ENCODE results near the gene FHIT. TPM values are rescaled to one million over a fixed set of nuclear protein-coding genes. Genes with fewer than 3 reads are reported as not detected.

The FHIT gene
- total RNA-seq, 2 experiments from 2014 or later, result 7.6 to 7.9 TPM

- no peaks in the 10 kb centered on the region for H3K27me3 Mint-ChIP-seq
- DNase-seq (no peak), ATAC-seq (no peak)
- TF ChIP-seq CTCF (IDR thresholded peaks at IDR 0.05), result no peak
- ChIA-PET CTCF (no interaction called here), POLR2A (interaction anchor here (0.6 kb wide), 1 partner anchor 149 kb away, joined by 3 read pairs; no protein-coding TSS in a partner anchor)
- H3K27ac Mint-ChIP-seq, result no peak overlapping the region
- H3K4me3 Mint-ChIP-seq, result no peak overlapping the region
- peaks cover 3% of the 10 kb centered on the region for H3K36me3 Mint-ChIP-seq (ENCODE audit: low read depth)
- intact Hi-C loops (cut with micrococcal nuclease), result no loop called here
- H3K9me3 Mint-ChIP-seq, result no peaks in the 10 kb centered on the region
- H3K4me1 Mint-ChIP-seq (ENCODE audit: low read depth), result no peaks in the 10 kb centered on the region
These were observed 235.8 kb downstream of the FHIT start for GRCh38 chr3:61015408-61015807.

GRCh38 chr3:61008998-61009380 lies 242.3 kb downstream of the FHIT start:
- no peak for TF ChIP-seq CTCF (IDR thresholded peaks at IDR 0.05)
- intact Hi-C loops (cut with micrococcal nuclease), result no loop called here
- no peaks in the 10 kb centered on the region for H3K27me3 Mint-ChIP-seq
- no peaks in the 10 kb centered on the region for H3K9me3 Mint-ChIP-seq
- no peak overlapping the region for H3K4me3 Mint-ChIP-seq
- ATAC-seq (no peak), DNase-seq (no peak)
- ChIA-PET POLR2A (no interaction called here), CTCF (interaction anchor here (1.3 kb wide), 1 partner anchor 60 kb away, joined by 3 read pairs; no protein-coding TSS in a partner anchor)
- no peaks in the 10 kb centered on the region for H3K4me1 Mint-ChIP-seq (ENCODE audit: low read depth)
- H3K27ac Mint-ChIP-seq, result no peak overlapping the region
- H3K36me3 Mint-ChIP-seq (ENCODE audit: low read depth), result no peaks in the 10 kb centered on the region

GRCh38 chr3:61008153-61008997 lies 242.9 kb downstream of the FHIT start:
- TF ChIP-seq CTCF (IDR thresholded peaks at IDR 0.05), result no peak
- Mint-ChIP-seq H3K36me3 (ENCODE audit: low read depth) (no peaks in the 10 kb centered on the region), H3K27ac (no peak overlapping the region), H3K4me3 (no peak overlapping the region), H3K27me3 (no peaks in the 10 kb centered on the region), H3K4me1 (ENCODE audit: low read depth) (no peaks in the 10 kb centered on the region), H3K9me3 (no peaks in the 10 kb centered on the region)
- intact Hi-C loops (cut with micrococcal nuclease), result no loop called here
- DNase-seq (no peak), ATAC-seq (no peak)
- ChIA-PET POLR2A (no interaction called here), CTCF (interaction anchor here (1.3 kb wide), 1 partner anchor 60 kb away, joined by 3 read pairs; no protein-coding TSS in a partner anchor)

- Mint-ChIP-seq H3K9me3 (no peaks in the 10 kb centered on the region), H3K36me3 (ENCODE audit: low read depth) (no peaks in the 10 kb centered on the region), H3K27ac (no peak overlapping the region), H3K4me3 (no peak overlapping the region), H3K27me3 (no peaks in the 10 kb centered on the region), H3K4me1 (ENCODE audit: low read depth) (no peaks in the 10 kb centered on the region)
- no peak for ATAC-seq
- intact Hi-C loops (cut with micrococcal nuclease), result no loop called here
- TF ChIP-seq CTCF (IDR thresholded peaks at IDR 0.05), result no peak
- no peak for DNase-seq
- ChIA-PET CTCF (no interaction called here), POLR2A (no interaction called here)
These were observed 245.7 kb downstream of the FHIT start for GRCh38 chr3:61005591-61005990.

GRCh38 chr3:60998858-60999257 lies 252.4 kb downstream of the FHIT start:
- no peaks in the 10 kb centered on the region for H3K36me3 Mint-ChIP-seq (ENCODE audit: low read depth)
- CTCF ChIA-PET, result interaction anchor here (1.1 kb wide), 1 partner anchor 383 kb away, joined by 3 read pairs; no protein-coding TSS in a partner anchor
- H3K9me3 Mint-ChIP-seq, result no peaks in the 10 kb centered on the region
- H3K27ac Mint-ChIP-seq, result no peak overlapping the region
- DNase-seq (no peak), ATAC-seq (no peak)
- no peak overlapping the region for H3K4me3 Mint-ChIP-seq
- H3K27me3 Mint-ChIP-seq, result no peaks in the 10 kb centered on the region
- no peaks in the 10 kb centered on the region for H3K4me1 Mint-ChIP-seq (ENCODE audit: low read depth)
- intact Hi-C loops (cut with micrococcal nuclease), result no loop called here
- POLR2A ChIA-PET, result no interaction called here
- no peak for TF ChIP-seq CTCF (IDR thresholded peaks at IDR 0.05)

All from activated CD8-positive, alpha-beta T cell treated with anti-CD3 and anti-CD28 coated beads for 36 hours (primary cell).